Activated CD8-positive, alpha-beta memory T cell treated with anti-CD3 and anti-CD28 coated beads, Interleukin-2, amount 50 U/mL, for 48 hours (primary cell): ENCODE data around the gene TMEM14A.
A peak's percentile ranks its signal among the peaks of the same experiment; 100 is the strongest.
"Not testable (repeated sequence)": the region's sequence is repeated elsewhere in the genome, so short reads cannot be mapped to it uniquely, and the experiment has no call there.

ENCODE experiments used
- DNase-seq: peaks from one replicate; pipeline ENCODE4 v3.0.0-alpha.2; 2020

Gene TMEM14A

DNA sequence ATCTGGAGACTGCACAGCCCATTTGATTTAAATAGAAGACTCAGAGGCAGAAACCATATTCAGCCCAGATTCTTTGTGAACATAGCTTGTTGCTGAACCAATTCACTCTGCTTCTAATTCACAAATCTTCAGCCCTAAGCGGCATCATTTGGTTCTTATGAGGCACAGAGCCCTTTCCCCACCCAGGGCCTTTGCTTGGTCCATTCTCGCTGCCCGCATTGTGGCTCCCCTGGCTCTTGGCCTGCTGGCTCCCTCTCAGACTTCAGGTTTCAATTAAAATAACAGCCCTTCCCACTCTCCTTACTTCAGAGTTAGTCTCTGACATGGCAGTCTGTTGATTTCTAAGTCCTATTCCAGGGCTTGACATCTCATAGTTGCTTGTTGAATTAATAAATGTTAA is 9.4 kb upstream of the TMEM14A start:
- DNase-seq, result no peak

DNA sequence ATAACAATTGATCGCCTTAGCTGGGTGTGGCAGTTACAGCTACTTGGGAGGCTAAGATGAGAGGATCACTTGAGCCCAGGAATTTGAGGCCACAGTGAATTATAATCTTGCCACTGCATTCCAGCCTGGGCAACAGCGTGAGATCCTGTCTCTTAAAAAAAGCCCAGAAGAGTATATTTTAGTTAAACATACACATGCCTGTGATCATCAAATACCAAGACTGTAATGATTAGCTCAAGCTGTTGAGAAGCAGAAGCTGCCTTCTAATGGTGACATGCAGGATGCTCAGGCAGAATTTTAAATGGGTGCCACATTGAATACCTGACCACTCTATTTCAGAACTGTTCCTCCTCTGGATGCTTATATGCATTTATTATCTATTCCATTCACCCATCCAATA is 8.9 kb upstream of the TMEM14A start:
- no peak for DNase-seq

GRCh38 chr6:52663120-52663935 is 7.6 kb upstream of the TMEM14A start:
- peak; percentile 61 for DNase-seq

- no peak for DNase-seq
These were observed 7.1 kb upstream of the TMEM14A start for GRCh38 chr6:52663936-52664185.

DNA sequence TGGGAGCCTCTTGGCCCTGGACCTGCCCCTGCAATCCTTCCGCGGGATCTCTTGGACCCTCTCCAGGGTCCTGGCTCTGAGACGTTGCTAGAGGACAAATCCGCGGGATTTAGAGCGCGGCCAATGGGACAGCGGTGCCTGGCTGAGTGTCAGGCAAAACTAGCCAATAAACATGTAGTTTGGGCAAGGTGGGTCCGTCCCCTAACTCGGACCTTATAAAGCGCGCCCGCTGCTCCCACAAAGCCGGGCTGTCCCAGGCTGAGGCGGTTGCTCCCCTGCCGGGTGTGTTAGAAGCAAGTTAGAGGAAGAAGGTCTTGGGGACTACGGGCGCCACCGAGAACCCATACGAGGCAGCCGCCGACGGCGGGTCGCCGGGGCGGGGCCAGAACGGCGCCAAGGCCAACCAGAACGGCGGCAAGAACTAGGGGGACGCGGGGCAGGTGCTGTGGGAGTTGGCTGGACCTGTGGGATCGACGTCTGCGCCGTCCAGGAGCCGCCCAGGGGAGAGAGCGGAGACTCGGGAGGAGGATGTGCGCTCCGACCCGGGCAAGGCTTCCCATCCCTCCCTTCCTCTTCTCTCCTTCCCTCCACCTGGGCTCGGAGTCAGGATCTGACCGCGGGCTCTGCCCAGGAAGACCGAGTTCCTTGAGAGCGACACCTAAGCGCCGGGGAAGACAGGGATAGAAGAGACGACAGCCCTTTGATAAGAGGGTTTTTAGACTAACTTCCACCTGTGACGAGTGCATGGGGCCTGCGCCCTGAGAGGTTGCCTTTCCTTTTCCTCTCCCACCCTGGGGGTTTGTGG is 6.5 kb upstream of the TMEM14A start:
- DNase-seq, result peak; percentile 87

DNA sequence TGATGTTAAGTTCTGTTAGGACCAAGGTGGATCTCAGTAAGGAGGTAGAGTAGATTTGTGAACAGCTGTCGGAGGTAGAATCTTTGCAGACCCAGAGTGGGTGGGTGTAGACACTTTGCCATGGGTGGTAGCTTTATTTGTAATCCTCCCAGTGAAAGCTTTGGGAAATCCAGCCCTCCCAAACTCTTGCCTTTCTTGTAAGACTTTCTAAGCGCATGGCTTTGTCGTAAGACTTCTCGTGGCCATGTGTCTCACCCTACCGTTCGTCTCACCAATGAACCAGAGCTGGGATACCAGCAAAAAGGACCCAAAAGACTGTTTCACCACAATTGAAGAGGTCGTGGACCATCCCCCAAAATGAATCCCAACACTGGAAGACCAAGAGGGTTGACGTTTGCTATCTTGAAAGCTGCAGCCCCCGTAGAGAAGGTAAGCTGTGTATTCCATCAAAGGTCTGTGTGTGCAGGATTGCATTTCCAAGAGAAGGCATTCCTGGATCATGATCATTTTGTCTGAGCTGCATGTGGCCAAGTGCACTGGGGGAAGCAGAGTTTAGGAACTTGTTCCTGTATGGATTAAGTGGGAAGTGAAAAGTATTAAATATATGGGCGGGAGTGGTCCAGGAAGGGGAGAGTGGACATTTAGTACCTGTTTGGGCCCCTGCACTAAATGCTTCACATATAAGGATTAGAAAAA is 5.8 kb upstream of the TMEM14A start:
- DNase-seq, result no peak

DNA sequence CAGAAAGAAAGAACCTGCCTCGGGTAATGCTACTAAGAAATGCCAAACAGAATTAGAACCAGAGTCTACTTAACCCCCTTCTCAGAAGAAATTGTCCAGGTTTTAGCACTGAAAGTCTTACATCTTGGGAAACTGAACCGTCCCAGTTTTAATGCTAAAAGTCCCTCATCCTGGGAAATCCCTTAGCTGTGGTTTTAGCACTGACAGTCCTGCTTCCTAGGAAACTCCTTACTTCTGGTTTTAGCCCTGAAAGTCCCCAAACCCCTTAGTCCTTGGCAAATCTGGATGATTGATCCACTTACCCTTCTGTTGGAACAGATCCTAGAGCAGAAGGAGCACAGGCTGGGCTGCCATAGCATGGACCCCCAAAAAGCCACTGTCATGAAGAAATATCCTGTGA is 4.8 kb upstream of the TMEM14A start:
- no peak for DNase-seq

- DNase-seq, result no peak
These were observed 4.4 kb upstream of the TMEM14A start for GRCh38 chr6:52666523-52666922.

DNA sequence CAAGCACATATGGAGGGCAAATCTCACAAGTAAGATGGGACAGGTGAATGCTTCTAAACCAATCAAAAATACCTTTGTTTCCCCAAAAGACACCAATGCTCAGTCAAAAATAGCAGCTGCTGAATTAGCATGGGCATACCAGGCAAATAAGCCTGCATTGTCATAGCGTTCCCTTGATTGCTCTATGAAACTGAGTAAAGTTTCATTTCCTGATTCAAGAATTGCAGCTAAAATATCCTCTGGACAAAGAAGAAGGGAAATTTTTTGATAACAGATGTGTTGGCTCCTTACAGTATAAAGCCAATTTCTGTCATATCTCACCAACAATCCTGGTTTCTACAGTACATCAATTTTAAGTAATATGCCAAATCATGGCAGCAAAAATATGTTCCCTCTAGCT is 3.3 kb upstream of the TMEM14A start:
- no peak for DNase-seq

DNA sequence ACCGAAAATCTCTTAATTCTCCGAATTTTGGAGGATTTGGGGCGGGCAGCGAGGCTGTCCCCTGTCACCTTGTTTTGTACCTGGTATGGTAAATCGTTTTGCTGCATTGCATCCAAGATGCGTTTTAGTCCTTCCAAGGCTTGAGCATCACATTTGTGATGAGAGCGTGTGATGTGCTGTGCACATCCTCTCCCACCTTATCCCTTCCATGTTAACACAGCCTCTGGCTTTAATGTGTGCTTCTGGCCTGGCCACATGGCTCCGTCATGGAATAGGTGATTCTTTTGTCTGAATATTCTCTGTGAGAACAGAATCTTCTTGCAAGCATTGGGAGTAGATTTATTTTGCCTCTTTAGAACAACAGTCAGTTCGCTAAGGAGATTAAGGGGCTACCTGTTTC is 763 bp downstream of the TMEM14A start:
- DNase-seq, result no peak

DNA sequence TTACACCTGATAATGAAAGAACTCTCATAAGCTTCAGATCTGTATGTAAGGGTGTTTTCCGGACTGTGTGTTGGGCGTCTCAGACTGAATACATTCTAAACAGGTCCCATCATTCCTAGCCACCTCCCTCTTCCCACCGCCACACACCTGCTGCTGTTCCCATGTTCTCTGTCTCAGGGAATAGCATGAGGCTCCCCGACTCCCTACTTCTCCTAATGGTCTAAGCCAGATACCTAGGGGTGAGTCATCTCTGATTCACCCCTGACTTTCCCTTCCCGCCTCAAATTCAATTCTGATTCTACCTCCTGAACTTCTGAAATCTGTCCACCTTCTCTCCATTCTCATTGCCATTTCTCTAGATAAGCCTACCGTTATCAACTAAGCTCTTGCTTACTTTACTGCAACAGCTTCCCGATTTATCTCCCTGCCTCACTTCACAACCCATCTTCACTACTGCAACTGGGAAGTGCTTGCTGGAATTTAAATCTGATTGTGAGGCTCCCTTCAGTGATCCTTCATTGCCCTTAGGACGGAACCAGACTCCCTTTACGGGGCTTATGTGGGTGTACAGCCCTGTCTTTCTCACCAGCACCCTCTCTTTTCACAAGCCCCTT is 1.6 kb downstream of the TMEM14A start:
- no peak for DNase-seq

DNA sequence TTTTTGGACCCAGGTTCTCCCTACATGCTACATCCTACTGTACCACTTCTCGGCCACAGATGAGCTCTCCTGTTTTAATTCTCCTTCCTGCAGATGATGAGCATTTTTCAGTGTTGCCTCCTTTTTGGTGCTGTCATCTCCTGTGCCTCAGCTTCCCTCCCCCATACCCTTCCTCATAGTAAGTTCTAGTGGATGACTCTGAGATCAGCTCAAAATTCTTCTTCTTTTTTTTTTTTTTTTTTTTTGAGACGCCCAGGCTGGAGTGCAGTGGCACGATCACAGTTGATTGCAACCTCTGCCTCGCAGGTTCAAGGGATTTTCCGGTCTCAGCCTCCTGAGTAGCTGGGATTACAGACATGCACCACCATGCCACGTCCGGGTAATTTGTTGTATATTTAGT is 3.8 kb downstream of the TMEM14A start:
- DNase-seq, result no peak

- DNase-seq, result no peak
These were observed 4.5 kb downstream of the TMEM14A start for GRCh38 chr6:52675372-52675771.

GRCh38 chr6:52676631-52677030 is 5.7 kb downstream of the TMEM14A start:
- DNase-seq, result not testable (repeated sequence)

GRCh38 chr6:52681416-52681815 is 10.5 kb downstream of the TMEM14A start:
- no peak for DNase-seq

- DNase-seq, result no peak
These were observed 16.2 kb downstream of the TMEM14A start for GRCh38 chr6:52686878-52687699.

- DNase-seq, result no peak
These were observed 18.9 kb downstream of the TMEM14A start for GRCh38 chr6:52689857-52690256.

DNA sequence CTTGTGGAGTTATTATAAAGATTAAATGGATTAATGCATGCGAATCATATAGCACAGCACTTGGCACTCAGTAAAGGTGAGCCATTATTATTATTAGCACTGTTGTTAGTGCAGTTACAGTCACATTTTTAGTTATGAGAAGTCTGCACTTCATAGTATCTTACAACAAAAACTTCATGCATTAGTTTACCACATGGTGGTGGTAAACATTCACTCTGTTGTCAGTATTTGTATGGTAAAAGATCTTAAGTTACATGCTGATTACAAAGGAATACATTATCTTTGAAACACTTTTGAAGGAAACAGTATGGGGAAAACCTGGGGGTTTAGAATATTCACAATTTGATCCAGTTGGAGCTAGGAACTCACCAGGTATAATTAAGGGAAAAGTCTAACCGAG is 20.8 kb downstream of the TMEM14A start:
- no peak for DNase-seq

DNA sequence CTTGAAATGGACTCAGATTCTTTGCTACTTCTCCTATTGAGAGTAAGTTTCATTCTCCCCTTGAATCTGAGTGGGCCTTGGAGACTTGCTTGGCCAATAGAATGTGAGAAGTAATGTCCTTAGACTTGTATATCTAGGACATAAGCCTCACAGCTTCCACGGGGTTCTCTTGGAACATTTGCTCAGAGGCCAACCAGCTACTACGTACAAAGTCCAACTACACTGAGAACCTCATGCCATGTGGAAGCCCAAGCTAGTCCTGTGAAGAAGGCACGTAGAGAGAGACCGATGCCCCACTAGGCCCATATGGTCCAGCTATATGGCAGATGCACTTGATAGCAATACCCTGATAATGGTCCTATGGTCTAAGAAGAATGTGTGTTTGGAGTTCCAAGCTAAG is 22.9 kb downstream of the TMEM14A start:
- no peak for DNase-seq

DNA sequence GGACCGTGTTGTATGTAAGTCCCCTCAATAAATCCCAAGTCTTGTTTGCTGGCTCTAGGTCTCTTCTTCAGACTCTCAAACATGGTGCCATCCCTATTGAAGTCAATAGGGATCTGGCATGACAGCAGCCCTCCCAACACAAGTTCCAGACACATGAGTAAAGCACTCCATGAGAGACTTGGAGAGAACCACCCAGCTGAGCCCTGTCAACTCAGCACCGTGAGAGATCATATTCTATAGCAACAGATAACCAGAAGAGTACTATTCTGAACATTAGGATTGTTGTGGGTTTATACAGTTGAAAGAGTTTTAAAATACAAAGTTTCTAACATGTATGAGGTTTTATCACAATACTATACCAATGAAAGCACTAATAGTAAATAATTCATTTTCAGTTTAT is 23.5 kb downstream of the TMEM14A start:
- no peak for DNase-seq

GRCh38 chr6:52696418-52696817 is 25.5 kb downstream of the TMEM14A start:
- DNase-seq, result no peak

DNA sequence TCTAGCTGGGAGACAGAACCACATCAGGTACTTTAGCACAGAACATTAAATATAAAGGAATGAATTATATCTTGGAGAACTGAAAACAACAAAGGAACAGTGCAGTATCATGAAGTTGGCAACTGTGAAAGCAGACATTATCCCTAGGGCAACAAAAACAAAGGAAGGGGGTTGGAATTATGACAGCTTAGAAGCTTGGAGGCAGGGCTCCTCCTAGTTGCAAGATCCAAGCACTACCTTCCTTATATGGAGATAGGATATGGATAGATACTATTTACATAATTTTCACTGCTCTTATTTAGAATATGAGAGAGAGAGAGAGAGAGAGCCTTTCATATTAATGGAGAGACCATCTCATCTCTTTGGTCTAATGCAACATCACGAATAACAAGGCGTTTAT is 27.0 kb downstream of the TMEM14A start:
- DNase-seq, result no peak

- DNase-seq, result no peak
These were observed 33.1 kb downstream of the TMEM14A start for GRCh38 chr6:52704060-52704459.
